ENCODE measurements around the gene BBOF1. TPM values are rescaled to one million over a fixed set of nuclear protein-coding genes. Genes with fewer than 3 reads are reported as not detected.
"Not testable (repeated sequence)": the region's sequence is repeated elsewhere in the genome, so short reads cannot be mapped to it uniquely, and the experiment has no call there.

BBOF1 gene
- 1 to 10 TPM; 1.2 to 5.8 (median 2.0) TPM for polyA plus RNA-seq (ENCODE audit: low read depth in 6 of 6)

DNA sequence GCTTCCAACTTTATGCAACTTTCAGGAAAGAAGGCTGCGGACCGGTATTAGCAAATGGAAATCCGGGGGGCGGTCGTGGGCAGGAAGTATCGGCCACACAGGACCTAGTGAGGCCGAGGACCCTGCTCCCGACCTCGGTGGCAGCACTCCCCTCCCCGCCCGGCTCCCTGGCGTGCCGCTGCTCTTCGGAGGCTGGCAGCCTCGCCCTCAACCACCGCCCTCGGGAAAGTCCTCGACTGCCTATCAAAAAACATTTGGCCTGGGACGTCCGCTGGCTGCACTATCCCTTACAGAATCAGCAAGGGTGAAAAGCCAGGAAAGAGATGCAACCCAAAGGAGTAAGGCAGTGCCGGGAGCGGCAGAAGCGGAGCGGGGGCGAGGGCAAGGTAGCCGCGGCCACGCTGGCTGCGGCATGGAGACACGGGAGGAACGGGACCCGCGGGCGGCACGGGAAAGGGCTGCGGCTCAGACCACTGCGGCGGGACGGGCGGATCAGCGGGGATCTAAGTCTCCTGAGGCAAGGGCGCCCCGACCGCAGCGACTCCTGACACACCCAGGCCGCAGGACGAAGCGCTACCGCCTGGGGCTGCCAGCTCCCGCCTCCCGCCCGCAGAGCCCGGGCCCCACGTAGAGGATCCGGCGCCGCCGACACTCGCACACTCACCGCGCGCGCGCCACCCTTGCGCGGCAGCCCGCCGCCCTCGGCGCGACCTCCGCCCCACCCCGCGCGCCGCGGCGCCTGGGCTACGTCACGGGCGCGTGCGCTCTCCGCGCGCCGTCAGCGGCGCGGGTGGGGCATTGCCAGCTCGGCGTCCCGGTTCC is at the start of gene BBOF1, which contains the start of gene ENTPD5:
Gene BBOF1, plus strand, starts transcription at position 764 of the 822 bp plus-strand sequence. CDS start 130 bp downstream, outside the sequence.
Gene ENTPD5, minus strand, starts transcription at position 703 of the 822 bp plus-strand sequence. CDS start 31,186 bp downstream, outside the sequence.
- H3K36me3 Mint-ChIP-seq, result peaks cover 0 to under 1% of the 10 kb centered on the region in 2 donors
- H3K4me3 Mint-ChIP-seq, result peak within 1 kb of the TSS; percentile 90 to 97 (median 94)
- H3K9me3 Mint-ChIP-seq, result no peaks in the 10 kb centered on the region
- H3K4me1 Mint-ChIP-seq, result peaks cover 14 to 18% (median 14%) of the 10 kb centered on the region in 3 donors
- DNase-seq, result peak; percentile 89
- H3K27me3 Mint-ChIP-seq, result no peaks in the 10 kb centered on the region
- H3K27ac Mint-ChIP-seq, result peak within 1 kb of the TSS; percentile 93 to 99 (median 98)
- peak; percentile 94 for ATAC-seq (ENCODE audit: low read depth in 2 of 2)

DNA sequence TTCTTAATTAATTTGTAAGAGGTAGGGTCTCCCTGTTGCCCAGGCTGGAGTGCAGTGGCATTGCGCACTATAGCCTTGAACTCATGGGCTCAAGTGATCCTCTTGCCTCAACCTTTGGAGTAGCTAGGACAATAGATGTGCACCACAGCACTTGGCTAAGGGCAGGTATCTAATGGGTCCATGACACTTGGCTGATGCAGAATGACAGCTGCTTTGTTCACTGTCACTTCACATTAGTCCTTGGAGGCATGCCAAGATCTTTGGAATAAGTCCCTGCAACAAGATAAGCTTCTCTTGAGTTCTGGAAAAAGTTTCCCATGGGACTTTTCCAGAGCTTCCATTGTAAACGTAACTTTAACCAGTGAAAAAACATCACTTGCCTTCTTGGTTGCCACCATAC is 45.7 kb upstream of the BBOF1 start:
- no peak overlapping the region for H3K27ac Mint-ChIP-seq
- ATAC-seq (ENCODE audit: low read depth in 2 of 2), result no peak
- H3K27me3 Mint-ChIP-seq, result no peaks in the 10 kb centered on the region
- H3K36me3 Mint-ChIP-seq, result peaks cover 0 to 4% of the 10 kb centered on the region in 2 donors
- no peak overlapping the region for H3K4me3 Mint-ChIP-seq
- no peaks in the 10 kb centered on the region for H3K9me3 Mint-ChIP-seq
- no peak for DNase-seq
- H3K4me1 Mint-ChIP-seq, result no peaks in the 10 kb centered on the region

DNA sequence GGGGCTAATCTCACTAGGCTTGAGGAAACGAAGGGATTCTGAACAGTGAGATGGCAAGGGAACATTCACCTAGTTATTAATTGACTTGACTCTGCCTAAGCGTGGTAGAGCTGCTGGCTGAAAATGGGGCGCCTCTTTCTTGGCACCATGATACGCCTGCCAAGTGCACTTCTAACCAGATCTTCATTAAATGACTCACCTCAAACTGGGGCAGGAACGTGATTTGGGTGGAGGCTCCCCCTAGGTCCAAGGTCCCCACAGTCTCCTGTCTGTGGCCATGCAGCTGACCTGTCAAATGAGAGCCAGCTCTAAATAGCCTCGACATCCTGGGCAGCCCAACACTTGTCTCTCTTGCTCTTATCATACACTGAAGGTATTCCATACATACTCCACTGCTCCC is 43.0 kb upstream of the BBOF1 start:
- Mint-ChIP-seq H3K4me1 (no peaks in the 10 kb centered on the region), H3K27ac (peak overlapping the region in 1 of 6 donors; percentile 65), H3K9me3 (no peaks in the 10 kb centered on the region), H3K36me3 (peaks cover 0 to 4% of the 10 kb centered on the region in 2 donors), H3K27me3 (no peaks in the 10 kb centered on the region), H3K4me3 (no peak overlapping the region)
- ATAC-seq (ENCODE audit: low read depth in 2 of 2) (no peak), DNase-seq (no peak)

DNA sequence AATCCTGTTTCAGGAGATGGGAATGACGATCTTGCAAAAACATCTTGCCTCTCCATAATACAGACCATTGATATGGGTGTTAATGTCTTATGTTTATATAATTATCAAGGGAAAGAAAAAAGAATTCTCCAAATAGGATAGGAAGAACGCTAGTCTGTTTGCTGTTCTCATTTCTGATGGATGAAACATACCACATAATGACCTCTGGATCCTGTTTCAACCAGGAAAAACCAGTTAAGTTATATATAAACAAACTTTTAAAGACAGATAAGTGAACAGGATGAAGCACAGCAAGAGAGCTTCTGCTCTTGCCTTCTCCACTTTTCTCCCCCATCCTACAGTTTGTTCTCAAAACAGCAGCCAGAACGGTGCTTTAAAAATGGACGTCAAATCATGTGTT is 41.3 kb upstream of the BBOF1 start:
- no peaks in the 10 kb centered on the region for H3K27me3 Mint-ChIP-seq
- H3K9me3 Mint-ChIP-seq, result no peaks in the 10 kb centered on the region
- H3K4me1 Mint-ChIP-seq, result no peaks in the 10 kb centered on the region
- no peak for ATAC-seq (ENCODE audit: low read depth in 2 of 2)
- no peak overlapping the region for H3K4me3 Mint-ChIP-seq
- H3K27ac Mint-ChIP-seq, result no peak overlapping the region
- DNase-seq, result no peak
- peaks cover 0 to 4% of the 10 kb centered on the region in 2 donors for H3K36me3 Mint-ChIP-seq

DNA sequence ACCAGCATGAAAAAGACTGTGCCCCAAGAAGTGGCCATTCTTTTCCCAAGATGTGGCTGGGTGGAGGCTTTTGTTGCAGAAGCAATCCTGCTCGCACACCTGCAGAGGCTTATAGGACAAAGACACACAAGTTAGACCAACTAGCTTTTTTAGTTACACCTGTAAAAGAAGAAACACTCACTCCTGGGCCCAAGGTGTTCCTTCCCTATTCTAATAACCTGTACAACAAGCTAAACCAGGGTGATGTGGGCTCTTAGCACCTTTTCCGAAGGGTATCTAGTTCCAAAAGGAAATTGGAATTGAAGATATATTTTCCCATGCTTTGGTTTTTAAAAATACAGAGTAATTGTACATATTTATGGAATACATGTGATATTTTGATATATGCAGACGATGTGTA is 31.1 kb upstream of the BBOF1 start:
- DNase-seq, result no peak
- H3K4me3 Mint-ChIP-seq, result no peak overlapping the region
- no peak for ATAC-seq (ENCODE audit: low read depth in 2 of 2)
- H3K36me3 Mint-ChIP-seq, result peaks cover 8 to 23% of the 10 kb centered on the region in 2 donors
- no peaks in the 10 kb centered on the region for H3K4me1 Mint-ChIP-seq
- peak overlapping the region in 1 of 6 donors; percentile 10 for H3K27ac Mint-ChIP-seq
- peaks cover 0 to 2% (median 0%) of the 10 kb centered on the region in 7 donors for H3K9me3 Mint-ChIP-seq
- no peaks in the 10 kb centered on the region for H3K27me3 Mint-ChIP-seq

DNA sequence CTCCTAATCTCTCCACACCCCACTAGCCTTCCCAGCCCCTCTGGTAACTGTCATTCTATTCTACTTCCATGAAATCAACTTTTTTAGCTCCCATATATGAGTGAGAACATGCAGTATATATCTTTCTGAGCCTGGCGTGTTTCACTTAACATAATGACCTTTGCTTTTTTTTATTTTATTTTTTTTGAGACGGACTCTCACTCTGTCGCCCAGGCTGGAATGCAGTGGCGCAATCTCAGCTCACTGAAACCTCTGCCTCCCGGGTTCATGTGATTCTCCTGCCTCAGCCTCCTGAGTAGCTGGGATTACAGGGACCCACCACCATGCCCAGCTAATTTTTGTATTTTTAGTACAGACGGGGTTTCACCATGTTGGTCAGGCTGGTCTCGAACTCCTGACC is 30.5 kb upstream of the BBOF1 start:
- not testable (repeated sequence) for H3K27me3 Mint-ChIP-seq; DNase-seq; H3K9me3 Mint-ChIP-seq; H3K4me3 Mint-ChIP-seq; H3K4me1 Mint-ChIP-seq; ATAC-seq (ENCODE audit: low read depth in 2 of 2)
- Mint-ChIP-seq H3K36me3 (peaks cover 8 to 23% of the 10 kb centered on the region in 2 donors), H3K27ac (peak overlapping the region in 1 of 6 donors; percentile 8)

- no peaks in the 10 kb centered on the region for H3K9me3 Mint-ChIP-seq
- no peak overlapping the region for H3K4me3 Mint-ChIP-seq
- peaks cover 0 to 2% (median 0%) of the 10 kb centered on the region in 3 donors for H3K4me1 Mint-ChIP-seq
- H3K27ac Mint-ChIP-seq, result no peak overlapping the region
- no peaks in the 10 kb centered on the region for H3K27me3 Mint-ChIP-seq
- DNase-seq, result no peak
- ATAC-seq (ENCODE audit: low read depth in 2 of 2), result no peak
- peaks cover 6 to 18% of the 10 kb centered on the region in 2 donors for H3K36me3 Mint-ChIP-seq
Measured at GRCh38 chr14:73991092-73991491, 28.1 kb upstream of the BBOF1 start.

DNA sequence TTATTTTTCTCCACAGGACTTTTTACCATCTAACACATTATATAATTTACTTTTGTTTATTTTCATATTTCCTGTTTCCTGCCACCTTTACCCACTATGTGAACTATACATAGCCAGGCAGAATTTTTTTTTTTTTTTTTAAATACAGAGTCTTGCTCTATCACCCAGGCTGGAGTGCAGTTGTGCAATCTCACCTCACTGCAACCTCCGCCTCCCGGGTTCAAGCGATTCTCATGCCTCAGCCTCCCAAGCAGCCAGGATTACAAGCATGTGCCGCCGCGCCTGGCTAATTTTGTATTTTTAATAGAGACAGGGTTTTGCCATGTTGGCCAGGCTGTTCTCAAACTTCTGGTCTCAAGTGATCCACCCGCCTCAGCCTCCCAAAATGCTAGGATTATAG is 24.2 kb upstream of the BBOF1 start:
- not testable (repeated sequence) for H3K9me3 Mint-ChIP-seq; H3K4me3 Mint-ChIP-seq; H3K4me1 Mint-ChIP-seq; H3K27me3 Mint-ChIP-seq; DNase-seq; H3K36me3 Mint-ChIP-seq; ATAC-seq (ENCODE audit: low read depth in 2 of 2)
- H3K27ac Mint-ChIP-seq, result peak overlapping the region in 2 of 6 donors; percentile 8 to 78

GRCh38 chr14:73995977-73996378 is 23.2 kb upstream of the BBOF1 start:
- H3K4me1 Mint-ChIP-seq, result peaks cover 0 to 2% (median 0%) of the 10 kb centered on the region in 3 donors
- no peak for DNase-seq
- no peak for ATAC-seq (ENCODE audit: low read depth in 2 of 2)
- H3K9me3 Mint-ChIP-seq, result no peaks in the 10 kb centered on the region
- H3K4me3 Mint-ChIP-seq, result no peak overlapping the region
- peak overlapping the region in 1 of 6 donors; percentile 49 for H3K27ac Mint-ChIP-seq
- H3K27me3 Mint-ChIP-seq, result no peaks in the 10 kb centered on the region
- H3K36me3 Mint-ChIP-seq, result peaks cover 0 to 9% of the 10 kb centered on the region in 2 donors

DNA sequence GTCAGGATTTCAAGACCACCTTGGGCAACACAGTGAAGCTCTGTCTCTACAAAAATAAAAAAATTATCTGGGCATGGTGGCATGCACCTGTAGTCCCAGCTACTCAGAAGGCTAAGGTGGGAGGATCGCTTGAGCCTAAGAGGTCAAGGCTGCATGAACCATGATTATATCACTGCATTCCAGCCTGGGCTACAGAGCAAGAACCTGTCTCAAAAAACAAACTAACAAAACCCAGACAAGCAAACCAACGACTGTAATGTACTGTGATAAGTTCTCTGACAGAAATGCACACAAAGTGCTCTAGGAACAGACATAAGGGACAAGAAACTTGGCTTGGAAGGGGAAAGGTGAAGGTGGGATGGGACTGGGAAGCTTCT is 22.4 kb upstream of the BBOF1 start:
- peak overlapping the region in 1 of 8 donors; percentile 52 for H3K4me3 Mint-ChIP-seq
- no peaks in the 10 kb centered on the region for H3K9me3 Mint-ChIP-seq
- DNase-seq (no peak), ATAC-seq (ENCODE audit: low read depth in 2 of 2) (no peak)
- H3K36me3 Mint-ChIP-seq, result peaks cover 0 to 9% of the 10 kb centered on the region in 2 donors
- H3K27ac Mint-ChIP-seq, result peak overlapping the region in 1 of 6 donors; percentile 69
- no peaks in the 10 kb centered on the region for H3K27me3 Mint-ChIP-seq
- H3K4me1 Mint-ChIP-seq, result peaks cover 0 to 2% (median 0%) of the 10 kb centered on the region in 3 donors

DNA sequence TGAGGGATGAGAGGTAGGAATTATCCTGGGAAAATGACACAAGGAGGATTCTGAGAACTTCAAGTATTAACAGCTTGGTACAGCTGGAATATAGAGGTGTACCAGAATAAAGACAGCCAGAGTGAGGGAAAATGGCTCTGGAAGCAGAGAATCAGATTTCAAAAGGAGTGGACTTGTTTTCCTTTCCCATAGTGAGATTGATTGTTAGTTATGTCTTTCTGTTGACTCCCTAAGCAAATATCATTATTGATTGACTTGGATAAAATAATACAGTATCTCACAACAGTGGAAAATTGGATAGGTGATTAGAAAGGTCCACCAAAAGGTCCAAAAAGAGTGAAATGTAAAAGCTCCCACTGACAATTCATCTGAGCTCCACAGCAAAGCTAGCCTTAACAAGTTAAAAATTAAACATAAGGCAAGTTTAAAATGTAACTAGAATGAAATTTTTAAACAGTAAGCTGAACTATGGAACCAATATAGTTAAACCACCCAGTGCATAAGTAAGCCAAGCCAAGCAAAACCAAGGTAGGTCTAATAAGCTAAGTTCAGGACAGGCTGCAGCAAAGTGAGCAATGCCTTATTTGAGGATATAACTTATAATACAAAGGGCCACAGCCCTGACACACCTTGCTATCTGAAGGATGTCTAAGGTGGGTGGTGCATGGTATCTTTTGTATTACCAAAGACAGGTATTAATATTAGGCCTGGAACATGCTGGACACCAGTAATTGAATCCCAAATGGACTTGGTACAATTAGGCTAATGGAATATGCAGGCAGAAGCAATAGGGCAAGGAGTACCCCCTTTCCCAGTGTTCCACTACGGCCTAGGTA is 21.8 kb upstream of the BBOF1 start:
- Mint-ChIP-seq H3K27ac (peak overlapping the region in 1 of 6 donors; percentile 69), H3K4me3 (no peak overlapping the region), H3K36me3 (peaks cover 0 to 9% of the 10 kb centered on the region in 2 donors), H3K9me3 (no peaks in the 10 kb centered on the region), H3K27me3 (no peaks in the 10 kb centered on the region), H3K4me1 (peaks cover 0 to 2% (median 0%) of the 10 kb centered on the region in 3 donors)
- ATAC-seq (ENCODE audit: low read depth in 2 of 2), result no peak
- no peak for DNase-seq

DNA sequence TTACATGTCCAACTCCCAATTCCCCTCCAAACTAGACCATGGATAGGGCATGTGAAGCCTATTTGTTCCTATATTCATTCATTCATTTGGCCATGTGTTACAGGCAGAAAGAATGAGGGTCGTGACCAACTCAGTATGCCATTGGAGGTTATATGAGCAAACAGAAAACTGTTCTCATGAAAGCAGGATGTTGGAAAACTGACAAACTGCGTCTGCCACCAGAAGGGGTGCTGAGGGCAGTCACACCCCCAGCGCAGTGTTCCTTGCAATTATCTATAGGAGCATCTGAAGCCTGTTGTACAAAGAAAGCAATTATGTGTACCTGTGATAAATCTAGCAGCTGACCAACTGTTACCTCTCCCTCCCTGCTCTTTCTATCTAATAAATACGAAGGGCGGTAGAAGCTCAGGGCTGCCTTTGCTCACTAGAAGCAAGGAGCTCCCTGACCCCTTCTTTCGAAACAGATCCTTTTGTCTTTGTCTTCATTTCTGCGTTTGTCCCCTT is 21.2 kb upstream of the BBOF1 start:
- no peak overlapping the region for H3K27ac Mint-ChIP-seq
- H3K36me3 Mint-ChIP-seq, result peaks cover 0 to 9% of the 10 kb centered on the region in 2 donors
- H3K4me3 Mint-ChIP-seq, result no peak overlapping the region
- H3K9me3 Mint-ChIP-seq, result no peaks in the 10 kb centered on the region
- H3K4me1 Mint-ChIP-seq, result peaks cover 0 to 2% (median 0%) of the 10 kb centered on the region in 3 donors
- no peak for DNase-seq
- no peaks in the 10 kb centered on the region for H3K27me3 Mint-ChIP-seq
- no peak for ATAC-seq (ENCODE audit: low read depth in 2 of 2)

GRCh38 chr14:73998726-73999125 is 20.4 kb upstream of the BBOF1 start:
- DNase-seq, result no peak
- peaks cover 0 to 2% (median 0%) of the 10 kb centered on the region in 3 donors for H3K4me1 Mint-ChIP-seq
- no peaks in the 10 kb centered on the region for H3K27me3 Mint-ChIP-seq
- H3K36me3 Mint-ChIP-seq, result peaks cover 0 to 9% of the 10 kb centered on the region in 2 donors
- no peak overlapping the region for H3K4me3 Mint-ChIP-seq
- no peak for ATAC-seq (ENCODE audit: low read depth in 2 of 2)
- no peak overlapping the region for H3K27ac Mint-ChIP-seq
- H3K9me3 Mint-ChIP-seq, result no peaks in the 10 kb centered on the region
